ENCODE measurements around the gene TTC21A.

TTC21A gene

GRCh38 chr3:39115870-39116269, 8.4 kb downstream of the TTC21A start:
- no peak for DNase-seq (ENCODE audit: low read depth)

GRCh38 chr3:39118079-39118478, 10.6 kb downstream of the TTC21A start:
- DNase-seq (ENCODE audit: low read depth), result no peak

GRCh38 chr3:39118931-39119660, 11.6 kb downstream of the TTC21A start:
- DNase-seq (ENCODE audit: low read depth), result no peak

- DNase-seq (ENCODE audit: low read depth), result no peak
These were observed 14.1 kb downstream of the TTC21A start for GRCh38 chr3:39121621-39122020.

GRCh38 chr3:39122813-39123212, 15.3 kb downstream of the TTC21A start:
- DNase-seq (ENCODE audit: low read depth), result no peak

- no peak for DNase-seq (ENCODE audit: low read depth)
These were observed 17.7 kb downstream of the TTC21A start for GRCh38 chr3:39124876-39125840.

GRCh38 chr3:39125841-39126500, 18.5 kb downstream of the TTC21A start:
- DNase-seq (ENCODE audit: low read depth), result no peak

- DNase-seq (ENCODE audit: low read depth), result no peak
These were observed 19.1 kb downstream of the TTC21A start for GRCh38 chr3:39126532-39127071.

GRCh38 chr3:39127269-39127907, 19.9 kb downstream of the TTC21A start:
- DNase-seq (ENCODE audit: low read depth), result no peak

- DNase-seq (ENCODE audit: low read depth), result no peak
These were observed 20.4 kb downstream of the TTC21A start for GRCh38 chr3:39127908-39128304.

- DNase-seq (ENCODE audit: low read depth), result no peak
These were observed 21.5 kb downstream of the TTC21A start for GRCh38 chr3:39128951-39129350.

- DNase-seq (ENCODE audit: low read depth), result no peak
These were observed 22.5 kb downstream of the TTC21A start for GRCh38 chr3:39130026-39130425.

- no peak for DNase-seq (ENCODE audit: low read depth)
These were observed 23.3 kb downstream of the TTC21A start for GRCh38 chr3:39130693-39131265.

- no peak for DNase-seq (ENCODE audit: low read depth)
These were observed 24.9 kb downstream of the TTC21A start for GRCh38 chr3:39132096-39133092.

GRCh38 chr3:39133093-39133490, 25.6 kb downstream of the TTC21A start:
- DNase-seq (ENCODE audit: low read depth), result no peak

- DNase-seq (ENCODE audit: low read depth), result no peak
These were observed 26.3 kb downstream of the TTC21A start for GRCh38 chr3:39133822-39134221.

- no peak for DNase-seq (ENCODE audit: low read depth)
These were observed 26.8 kb downstream of the TTC21A start for GRCh38 chr3:39134305-39134704.

- no peak for DNase-seq (ENCODE audit: low read depth)
These were observed 27.8 kb downstream of the TTC21A start for GRCh38 chr3:39135170-39135805.

GRCh38 chr3:39136533-39137434, 29.3 kb downstream of the TTC21A start:
- no peak for DNase-seq (ENCODE audit: low read depth)
